Stimulated activated naive CD8-positive, alpha-beta T cell treated with anti-CD3 and anti-CD28 coated beads, Interleukin-15, Interleukin-2, amounts not matched to agents 100 ng/mL and 50 ng/mL, for 24 hours (primary cell): ENCODE measurements around the gene RGL4.
"Not testable (repeated sequence)": the region's sequence is repeated elsewhere in the genome, so short reads cannot be mapped to it uniquely, and the experiment has no call there.

Source experiments
- H3K27ac Mint-ChIP-seq: one replicate; pipeline ENCODE4 v1.8.0; 2021; ENCODE audit warnings: mild to moderate bottlenecking, mixed read lengths
- H3K27me3 Mint-ChIP-seq: one replicate; pipeline ENCODE4 v1.8.0; 2021; ENCODE audit warnings: mixed read lengths
- H3K36me3 Mint-ChIP-seq: one replicate; pipeline ENCODE4 v1.8.0; 2021; ENCODE audit warnings: low read depth, mixed read lengths
- H3K4me1 Mint-ChIP-seq: one replicate; pipeline ENCODE4 v1.8.0; 2021; ENCODE audit warnings: low read depth, mixed read lengths
- H3K4me3 Mint-ChIP-seq: one replicate; pipeline ENCODE4 v1.8.0; 2021; ENCODE audit warnings: mild to moderate bottlenecking, mixed read lengths
- H3K9me3 Mint-ChIP-seq: one replicate; pipeline ENCODE4 v1.8.0; 2021; ENCODE audit warnings: mixed read lengths

The RGL4 gene

DNA sequence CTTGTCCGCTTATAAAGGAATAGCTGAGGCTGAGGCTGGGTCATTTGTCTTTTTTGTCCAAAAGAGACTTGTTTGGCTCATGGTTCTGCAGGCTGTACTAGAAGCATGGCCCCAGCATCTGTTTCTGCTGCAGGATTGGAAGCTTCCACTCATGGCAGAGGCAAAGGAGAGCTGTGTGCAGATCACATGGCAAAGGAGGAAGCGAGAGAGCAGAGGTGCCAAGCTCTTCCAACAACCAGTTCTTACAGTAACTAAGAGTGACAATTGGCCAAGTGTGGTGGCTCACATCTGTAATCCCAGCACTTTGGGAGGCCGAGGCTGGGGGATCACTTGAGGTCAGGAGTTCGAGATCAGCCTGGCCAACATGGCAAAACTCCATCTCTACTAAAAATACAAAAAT is 37.3 kb downstream of the RGL4 start:
- H3K4me3 Mint-ChIP-seq, H3K27me3 Mint-ChIP-seq, H3K27ac Mint-ChIP-seq, H3K9me3 Mint-ChIP-seq, H3K36me3 Mint-ChIP-seq, H3K4me1 Mint-ChIP-seq: not testable (repeated sequence)

DNA sequence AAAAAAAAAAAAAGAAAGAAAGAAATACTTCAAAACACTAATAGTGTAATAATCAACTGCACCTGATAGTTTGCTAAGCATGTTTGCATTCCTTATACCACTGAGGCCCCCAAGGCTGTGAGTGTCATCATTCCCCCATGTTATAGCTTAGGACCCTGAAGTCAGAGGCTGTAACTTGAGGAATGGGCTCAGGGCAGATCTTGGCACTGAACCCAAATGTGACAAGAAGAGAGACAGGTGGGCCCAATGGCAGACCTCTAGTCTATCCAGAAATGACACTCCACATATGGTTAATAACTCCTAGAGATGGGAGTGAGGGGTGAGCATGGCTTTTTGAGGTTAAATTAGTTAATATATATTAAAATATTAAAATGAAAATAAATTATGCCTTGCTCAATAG is 46.9 kb downstream of the RGL4 start:
- H3K27ac Mint-ChIP-seq: no peak overlapping the region
- H3K4me3 Mint-ChIP-seq: no peak overlapping the region
- H3K36me3 Mint-ChIP-seq: no peaks in the 10 kb centered on the region
- H3K4me1 Mint-ChIP-seq: no peaks in the 10 kb centered on the region
- no peaks in the 10 kb centered on the region for H3K9me3 Mint-ChIP-seq
- no peaks in the 10 kb centered on the region for H3K27me3 Mint-ChIP-seq

DNA sequence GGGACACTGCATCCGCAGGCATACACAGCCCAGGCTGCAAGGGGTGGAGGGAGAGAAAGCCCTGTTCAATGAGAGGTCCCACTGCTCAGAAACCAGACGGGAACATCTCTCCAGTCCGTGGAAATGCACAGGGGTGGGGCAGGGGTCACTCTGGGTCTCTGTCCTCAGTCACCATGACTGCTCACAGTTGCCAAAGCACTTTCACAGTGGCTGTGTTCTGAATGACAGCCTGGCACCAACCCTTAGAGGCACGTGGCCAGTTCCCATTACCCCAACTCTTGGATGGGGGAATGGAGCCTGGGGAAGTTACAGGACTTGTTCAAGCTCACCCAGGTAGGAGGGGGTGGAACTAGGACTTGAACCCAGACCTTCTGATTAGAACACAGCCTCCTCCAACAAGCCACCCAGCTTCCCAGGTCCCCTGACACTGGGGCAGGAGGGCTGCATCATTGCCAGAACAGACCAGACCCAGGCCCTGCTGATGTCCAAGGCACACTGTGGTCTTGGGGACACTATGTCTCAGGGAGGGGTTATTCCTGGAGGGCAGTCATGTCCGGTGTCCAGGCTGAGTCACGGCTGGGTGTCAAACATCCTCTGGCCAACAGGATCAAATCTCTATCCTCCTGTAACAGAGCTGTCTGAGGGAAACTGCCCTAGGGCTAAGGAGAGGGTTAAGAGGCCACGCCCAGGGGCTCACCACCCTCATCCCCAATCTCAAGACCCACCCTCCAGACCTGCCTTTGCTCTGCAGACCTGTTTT is 51.9 kb downstream of the RGL4 start:
- peaks cover 25% of the 10 kb centered on the region for H3K36me3 Mint-ChIP-seq
- H3K9me3 Mint-ChIP-seq: no peaks in the 10 kb centered on the region
- H3K4me1 Mint-ChIP-seq: no peaks in the 10 kb centered on the region
- no peak overlapping the region for H3K27ac Mint-ChIP-seq
- no peaks in the 10 kb centered on the region for H3K27me3 Mint-ChIP-seq
- H3K4me3 Mint-ChIP-seq: no peak overlapping the region

DNA sequence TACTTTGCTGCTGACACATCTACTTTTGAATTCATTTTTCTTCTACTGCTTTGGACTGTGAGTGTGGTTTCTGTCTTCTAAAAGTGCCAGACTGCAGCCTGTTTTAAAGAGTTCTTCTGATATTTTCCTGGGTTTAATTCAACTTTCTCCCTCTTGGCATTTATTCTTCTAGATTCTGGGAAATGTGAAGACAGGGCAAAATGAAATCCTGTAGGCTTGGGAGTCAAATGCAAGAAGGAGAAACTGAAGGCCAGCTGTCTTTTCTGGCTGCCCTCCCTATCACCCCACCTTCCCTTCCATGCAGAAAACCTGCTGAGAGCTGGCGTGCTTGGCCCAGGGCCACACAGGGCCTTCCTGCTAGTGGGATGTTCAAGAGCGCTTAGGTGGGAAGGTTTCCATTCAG is 52.5 kb downstream of the RGL4 start:
- Mint-ChIP-seq H3K27ac (no peak overlapping the region), H3K4me1 (no peaks in the 10 kb centered on the region), H3K9me3 (no peaks in the 10 kb centered on the region), H3K27me3 (no peaks in the 10 kb centered on the region), H3K36me3 (peaks cover 25% of the 10 kb centered on the region), H3K4me3 (no peak overlapping the region)

DNA sequence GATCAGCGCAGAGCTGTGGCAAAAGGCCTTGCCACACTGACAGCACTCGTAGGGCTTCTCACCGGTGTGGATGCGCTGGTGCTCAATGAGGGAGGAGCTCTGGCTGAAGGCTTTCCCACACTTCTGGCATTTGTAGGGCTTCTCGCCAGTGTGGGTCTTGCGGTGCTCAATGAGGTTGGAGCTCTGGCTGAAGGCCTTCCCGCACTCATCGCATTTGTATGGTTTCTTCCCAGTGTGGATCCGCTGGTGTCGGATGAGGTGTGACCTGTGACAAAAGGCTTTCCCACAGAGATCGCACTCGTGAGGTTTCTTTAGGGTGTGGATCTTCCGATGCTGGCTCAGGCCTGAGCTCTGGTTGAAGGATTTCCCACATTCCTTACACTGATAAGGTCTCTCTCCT is 53.2 kb downstream of the RGL4 start:
- Mint-ChIP-seq H3K27ac (no peak overlapping the region), H3K4me3 (no peak overlapping the region), H3K4me1 (no peaks in the 10 kb centered on the region), H3K27me3 (no peaks in the 10 kb centered on the region), H3K36me3 (peaks cover 25% of the 10 kb centered on the region), H3K9me3 (no peaks in the 10 kb centered on the region)

DNA sequence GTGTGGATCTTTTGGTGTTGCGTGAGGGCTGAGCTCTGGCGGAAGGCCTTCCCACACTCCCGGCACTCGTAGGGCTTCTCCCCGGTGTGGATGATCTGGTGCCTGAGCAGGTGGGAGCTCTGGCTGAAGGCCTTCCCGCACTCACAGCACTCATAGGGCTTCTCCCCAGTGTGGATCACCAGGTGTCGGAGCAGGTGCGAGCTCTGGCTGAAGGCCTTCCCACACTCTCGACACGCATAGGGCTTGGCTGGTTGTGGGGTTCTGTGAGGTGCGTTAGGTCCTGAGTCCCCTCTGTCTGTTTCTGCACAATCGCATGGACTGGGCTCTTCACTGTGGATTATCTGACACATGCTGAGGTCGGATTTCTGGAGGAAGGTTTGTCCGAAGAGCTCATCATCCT is 53.7 kb downstream of the RGL4 start:
- H3K27me3 Mint-ChIP-seq: no peaks in the 10 kb centered on the region
- no peaks in the 10 kb centered on the region for H3K9me3 Mint-ChIP-seq
- no peak overlapping the region for H3K27ac Mint-ChIP-seq
- no peak overlapping the region for H3K4me3 Mint-ChIP-seq
- H3K36me3 Mint-ChIP-seq: peaks cover 25% of the 10 kb centered on the region
- H3K4me1 Mint-ChIP-seq: peaks cover under 1% of the 10 kb centered on the region

DNA sequence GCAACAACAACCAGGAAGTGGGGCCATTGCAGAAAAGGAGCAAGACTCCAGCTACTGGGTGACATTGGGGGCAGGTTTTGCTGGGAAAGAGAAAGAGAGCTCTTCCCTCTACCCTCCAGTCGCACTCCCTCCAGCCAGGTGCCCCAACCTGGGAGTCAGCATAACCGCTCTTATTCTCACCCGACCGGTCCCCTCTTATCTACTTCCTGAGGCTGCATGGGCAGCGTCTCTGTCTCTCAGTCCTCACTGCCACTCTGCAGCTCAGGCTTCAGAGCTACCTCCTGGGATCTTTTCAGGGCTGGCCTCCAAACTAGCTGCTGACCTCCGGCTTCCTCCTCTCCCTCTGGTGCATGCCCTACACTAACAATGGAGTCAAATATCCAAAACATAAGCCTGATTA is 55.0 kb downstream of the RGL4 start:
- Mint-ChIP-seq H3K36me3 (peaks cover 25% of the 10 kb centered on the region), H3K4me3 (no peak overlapping the region), H3K27ac (no peak overlapping the region), H3K27me3 (no peaks in the 10 kb centered on the region), H3K9me3 (no peaks in the 10 kb centered on the region), H3K4me1 (peaks cover 12% of the 10 kb centered on the region)
